Activated CD8-positive, alpha-beta T cell treated with anti-CD3 and anti-CD28 coated beads, Interleukin-2, amount 10 ng/mL, durations not matched to agents 7 days and 5 days (primary cell): ENCODE measurements around the gene PAWR. TPM values are rescaled to one million over a fixed set of nuclear protein-coding genes. Genes with fewer than 3 reads are reported as not detected.
"Not testable (repeated sequence)": the region's sequence is repeated elsewhere in the genome, so short reads cannot be mapped to it uniquely, and the experiment has no call there.

Experiments
- ATAC-seq: fragments of 150-1000 bp; cut with Tn5 transposase; one replicate; pipeline ENCODE4 v1.10.0; 2021; ENCODE audit warnings: moderate library complexity
- CTCF ChIA-PET: fragments of 350-600 bp; sonication (Branson Sonifier 250); formaldehyde crosslinking; loops from one replicate; lab custom pipeline; 2021; ENCODE audit warnings: antibody characterized with exemption; lab: Charles Lee
- POLR2A ChIA-PET: fragments of 350-600 bp; sonication (Branson Sonifier 250); formaldehyde crosslinking; loops from one replicate; lab custom pipeline; 2021; ENCODE audit warnings: antibody characterized with exemption; lab: Charles Lee
- DNase-seq: peaks from one replicate; pipeline ENCODE4 v3.0.0-alpha.2; 2020
- H3K27ac Mint-ChIP-seq: one replicate; pipeline ENCODE4 v1.8.0; 2021; ENCODE audit warnings: mild to moderate bottlenecking, mixed read lengths
- H3K27me3 Mint-ChIP-seq: one replicate; pipeline ENCODE4 v1.8.0; 2021; ENCODE audit warnings: low read depth, mixed read lengths
- H3K36me3 Mint-ChIP-seq: one replicate; pipeline ENCODE4 v1.8.0; 2021; ENCODE audit warnings: low read depth, mixed read lengths
- H3K4me1 Mint-ChIP-seq: one replicate; pipeline ENCODE4 v1.8.0; 2021; ENCODE audit warnings: low read depth, mixed read lengths
- H3K4me3 Mint-ChIP-seq: one replicate; pipeline ENCODE4 v1.8.0; 2021; ENCODE audit warnings: mild to moderate bottlenecking, mixed read lengths
- H3K9me3 Mint-ChIP-seq: one replicate; pipeline ENCODE4 v1.8.0; 2022; ENCODE audit warnings: mixed read lengths; ENCODE audit not compliant: insufficient read depth
- total RNA-seq, 2 experiments: library from RNA; stranded (reverse); gene quantifications; one replicate each; pipeline ENCODE4 v1.2.3, GENCODE V29; 2021

The PAWR gene
- total RNA-seq, 2 experiments from 2014 or later: 6.2 to 6.5 TPM

- Mint-ChIP-seq H3K9me3 (no peaks in the 10 kb centered on the region), H3K4me3 (no peak overlapping the region), H3K36me3 (no peaks in the 10 kb centered on the region), H3K27ac (no peak overlapping the region), H3K27me3 (no peaks in the 10 kb centered on the region), H3K4me1 (no peaks in the 10 kb centered on the region)
- CTCF ChIA-PET: no interaction called here
- POLR2A ChIA-PET: no interaction called here
- ATAC-seq: no peak
- no peak for DNase-seq
These were observed 52.3 kb downstream of the PAWR start for GRCh38 chr12:79638490-79638889.

DNA sequence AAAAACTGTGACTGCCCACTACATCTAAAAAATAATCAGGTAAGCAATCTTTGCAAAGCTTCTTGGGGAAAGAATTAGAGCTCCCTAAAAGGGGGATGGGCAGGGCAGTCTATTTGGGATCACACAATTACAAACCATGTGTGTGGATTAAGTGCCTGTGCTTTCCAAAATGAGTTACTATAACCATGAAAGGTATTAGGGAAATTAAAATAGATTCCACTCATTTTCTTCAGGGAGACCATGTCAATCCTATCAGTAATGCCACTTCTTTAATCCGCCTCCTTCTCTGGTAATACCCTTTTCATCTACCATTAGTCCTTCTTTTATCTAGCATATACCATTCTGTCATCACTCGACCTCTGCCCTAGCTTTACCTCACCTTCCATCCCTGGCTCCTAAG lies 53.7 kb downstream of the PAWR start:
- ChIA-PET POLR2A (no interaction called here), CTCF (no interaction called here)
- no peak overlapping the region for H3K27ac Mint-ChIP-seq
- no peaks in the 10 kb centered on the region for H3K9me3 Mint-ChIP-seq
- ATAC-seq: no peak
- H3K4me1 Mint-ChIP-seq: no peaks in the 10 kb centered on the region
- H3K27me3 Mint-ChIP-seq: no peaks in the 10 kb centered on the region
- no peaks in the 10 kb centered on the region for H3K36me3 Mint-ChIP-seq
- no peak overlapping the region for H3K4me3 Mint-ChIP-seq
- no peak for DNase-seq

DNA sequence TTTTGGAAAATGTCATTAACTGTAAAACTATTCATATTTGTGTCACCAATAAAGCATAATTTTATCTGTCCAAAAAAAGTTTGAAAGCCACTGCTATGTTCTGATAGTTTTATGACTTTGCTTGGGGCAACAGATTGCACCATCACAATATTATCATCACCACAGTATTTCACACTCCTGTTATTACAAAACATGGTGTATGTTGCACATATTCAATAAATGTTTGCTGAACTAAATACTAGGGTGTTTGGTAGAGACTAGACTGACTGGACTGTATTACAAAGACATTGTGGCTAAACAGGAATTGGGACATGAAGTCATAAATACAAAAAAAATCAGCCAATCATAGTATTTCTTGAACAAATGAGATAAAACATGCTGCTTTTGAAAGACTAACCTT lies 55.1 kb downstream of the PAWR start:
- no peaks in the 10 kb centered on the region for H3K36me3 Mint-ChIP-seq
- no peak overlapping the region for H3K27ac Mint-ChIP-seq
- no peak overlapping the region for H3K4me3 Mint-ChIP-seq
- H3K4me1 Mint-ChIP-seq: no peaks in the 10 kb centered on the region
- H3K27me3 Mint-ChIP-seq: no peaks in the 10 kb centered on the region
- ATAC-seq: no peak
- DNase-seq: no peak
- H3K9me3 Mint-ChIP-seq: no peaks in the 10 kb centered on the region
- POLR2A ChIA-PET: no interaction called here
- CTCF ChIA-PET: interaction anchor here (0.7 kb wide), 1 partner anchor 214 kb away, joined by 3 read pairs; no protein-coding TSS in a partner anchor

GRCh38 chr12:79634957-79635471 lies 55.8 kb downstream of the PAWR start:
- POLR2A ChIA-PET: no interaction called here
- Mint-ChIP-seq H3K27me3 (no peaks in the 10 kb centered on the region), H3K4me1 (no peaks in the 10 kb centered on the region), H3K4me3 (no peak overlapping the region), H3K9me3 (no peaks in the 10 kb centered on the region), H3K27ac (no peak overlapping the region), H3K36me3 (no peaks in the 10 kb centered on the region)
- CTCF ChIA-PET: interaction anchor here (0.7 kb wide), 1 partner anchor 215 kb away, joined by 3 read pairs; no protein-coding TSS in a partner anchor
- no peak for ATAC-seq
- DNase-seq: no peak

- Mint-ChIP-seq H3K27me3 (no peaks in the 10 kb centered on the region), H3K4me1 (no peaks in the 10 kb centered on the region), H3K36me3 (no peaks in the 10 kb centered on the region), H3K4me3 (no peak overlapping the region), H3K27ac (no peak overlapping the region), H3K9me3 (no peaks in the 10 kb centered on the region)
- DNase-seq (no peak), ATAC-seq (no peak)
- POLR2A ChIA-PET: no interaction called here
- CTCF ChIA-PET: no interaction called here
These were observed 61.2 kb downstream of the PAWR start for GRCh38 chr12:79629561-79629960.

DNA sequence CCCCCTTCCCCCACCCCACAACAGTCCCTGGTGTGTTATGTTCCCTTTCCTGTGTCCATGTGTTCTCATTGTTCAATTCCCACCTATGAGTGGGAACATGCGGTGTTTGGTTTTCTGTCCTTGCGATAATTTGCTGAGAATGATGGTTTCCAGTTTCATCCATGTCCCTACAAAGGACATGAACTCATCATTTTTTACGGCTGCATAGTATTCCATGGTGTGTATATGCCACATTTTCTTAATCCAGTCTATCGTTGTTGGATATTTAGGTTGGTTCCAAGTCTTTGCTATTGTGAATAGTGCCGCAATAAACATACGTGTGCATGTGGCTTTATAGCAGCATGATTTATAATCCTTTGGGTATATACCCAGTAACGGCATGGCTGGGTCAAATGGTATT lies 64.0 kb downstream of the PAWR start:
- POLR2A ChIA-PET, H3K27me3 Mint-ChIP-seq, H3K27ac Mint-ChIP-seq, CTCF ChIA-PET, H3K36me3 Mint-ChIP-seq, H3K4me1 Mint-ChIP-seq, DNase-seq, H3K9me3 Mint-ChIP-seq, H3K4me3 Mint-ChIP-seq, ATAC-seq: not testable (repeated sequence)

- ChIA-PET CTCF (no interaction called here), POLR2A (no interaction called here)
- no peaks in the 10 kb centered on the region for H3K36me3 Mint-ChIP-seq
- H3K4me3 Mint-ChIP-seq: no peak overlapping the region
- no peak for ATAC-seq
- DNase-seq: no peak
- H3K9me3 Mint-ChIP-seq: no peaks in the 10 kb centered on the region
- H3K27ac Mint-ChIP-seq: no peak overlapping the region
- H3K4me1 Mint-ChIP-seq: no peaks in the 10 kb centered on the region
- no peaks in the 10 kb centered on the region for H3K27me3 Mint-ChIP-seq
These were observed 66.4 kb downstream of the PAWR start for GRCh38 chr12:79624378-79624777.

GRCh38 chr12:79619872-79620562 lies 70.7 kb downstream of the PAWR start:
- ATAC-seq (no peak), DNase-seq (no peak)
- H3K9me3 Mint-ChIP-seq: no peaks in the 10 kb centered on the region
- CTCF ChIA-PET: no interaction called here
- no peaks in the 10 kb centered on the region for H3K4me1 Mint-ChIP-seq
- no peak overlapping the region for H3K4me3 Mint-ChIP-seq
- no peaks in the 10 kb centered on the region for H3K36me3 Mint-ChIP-seq
- H3K27ac Mint-ChIP-seq: no peak overlapping the region
- POLR2A ChIA-PET: no interaction called here
- H3K27me3 Mint-ChIP-seq: no peaks in the 10 kb centered on the region

- Mint-ChIP-seq H3K27ac (no peak overlapping the region), H3K27me3 (no peaks in the 10 kb centered on the region), H3K9me3 (no peaks in the 10 kb centered on the region), H3K4me1 (no peaks in the 10 kb centered on the region), H3K36me3 (no peaks in the 10 kb centered on the region), H3K4me3 (no peak overlapping the region)
- CTCF ChIA-PET: no interaction called here
- POLR2A ChIA-PET: no interaction called here
- ATAC-seq: no peak
- no peak for DNase-seq
These were observed 71.8 kb downstream of the PAWR start for GRCh38 chr12:79618848-79619404.

- Mint-ChIP-seq H3K4me3 (no peak overlapping the region), H3K27ac (no peak overlapping the region), H3K4me1 (no peaks in the 10 kb centered on the region), H3K27me3 (no peaks in the 10 kb centered on the region), H3K9me3 (no peaks in the 10 kb centered on the region), H3K36me3 (no peaks in the 10 kb centered on the region)
- POLR2A ChIA-PET: no interaction called here
- DNase-seq (no peak), ATAC-seq (no peak)
- CTCF ChIA-PET: no interaction called here
These were observed 73.1 kb downstream of the PAWR start for GRCh38 chr12:79617696-79618095.

DNA sequence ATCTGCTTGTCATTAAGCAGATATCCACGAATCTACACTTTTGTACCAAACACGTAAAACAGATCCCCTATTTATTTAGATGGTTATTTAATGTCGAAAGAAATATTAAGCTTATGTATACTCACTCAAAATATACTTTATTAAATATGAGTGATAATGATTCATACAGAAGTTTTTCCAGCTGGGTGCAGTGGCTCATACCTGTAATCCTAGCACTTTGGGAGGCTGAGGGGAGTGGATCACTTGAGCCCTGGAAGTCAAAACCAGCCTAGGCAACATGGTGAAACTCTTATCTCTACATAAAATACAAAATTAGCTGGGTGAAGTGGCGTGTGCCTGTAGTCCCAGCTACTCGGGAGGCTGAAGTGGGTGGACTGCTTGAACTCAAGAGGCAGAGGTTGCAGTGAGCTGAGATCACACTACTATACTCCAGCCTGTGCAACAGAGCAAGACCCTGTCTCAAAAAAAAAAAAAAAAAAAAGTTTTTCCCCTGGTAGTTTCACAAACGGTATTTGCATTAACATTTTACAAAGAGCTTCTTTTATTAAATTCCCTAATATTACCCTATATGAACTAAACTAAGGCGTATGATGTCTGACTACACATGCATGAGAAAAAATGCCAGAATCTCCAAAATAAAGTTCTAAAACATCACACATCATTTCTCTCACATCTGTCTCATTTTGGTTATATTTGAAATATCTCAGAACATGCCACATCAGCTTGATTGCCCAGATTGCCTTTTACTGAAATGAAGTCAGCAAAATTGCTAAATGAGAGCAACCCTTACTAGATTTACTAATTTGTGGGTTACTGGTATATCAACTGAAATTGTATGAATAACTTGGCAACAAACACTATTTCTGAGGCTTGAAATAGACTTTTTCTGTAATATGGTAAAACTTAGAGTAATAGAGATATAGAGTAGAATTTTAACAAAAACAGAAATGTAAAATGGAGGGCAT lies 74.9 kb downstream of the PAWR start:
- no peak overlapping the region for H3K4me3 Mint-ChIP-seq
- ATAC-seq: no peak
- no peaks in the 10 kb centered on the region for H3K27me3 Mint-ChIP-seq
- ChIA-PET CTCF (no interaction called here), POLR2A (no interaction called here)
- DNase-seq: no peak
- H3K9me3 Mint-ChIP-seq: no peaks in the 10 kb centered on the region
- H3K36me3 Mint-ChIP-seq: no peaks in the 10 kb centered on the region
- H3K27ac Mint-ChIP-seq: no peak overlapping the region
- no peaks in the 10 kb centered on the region for H3K4me1 Mint-ChIP-seq

- Mint-ChIP-seq H3K9me3 (no peaks in the 10 kb centered on the region), H3K4me3 (no peak overlapping the region), H3K27ac (no peak overlapping the region), H3K27me3 (no peaks in the 10 kb centered on the region), H3K4me1 (no peaks in the 10 kb centered on the region), H3K36me3 (no peaks in the 10 kb centered on the region)
- no peak for ATAC-seq
- ChIA-PET POLR2A (no interaction called here), CTCF (no interaction called here)
- DNase-seq: no peak
These were observed 76.0 kb downstream of the PAWR start for GRCh38 chr12:79614730-79615129.
